ENCODE results near the gene GNPTG.

GNPTG gene

DNA sequence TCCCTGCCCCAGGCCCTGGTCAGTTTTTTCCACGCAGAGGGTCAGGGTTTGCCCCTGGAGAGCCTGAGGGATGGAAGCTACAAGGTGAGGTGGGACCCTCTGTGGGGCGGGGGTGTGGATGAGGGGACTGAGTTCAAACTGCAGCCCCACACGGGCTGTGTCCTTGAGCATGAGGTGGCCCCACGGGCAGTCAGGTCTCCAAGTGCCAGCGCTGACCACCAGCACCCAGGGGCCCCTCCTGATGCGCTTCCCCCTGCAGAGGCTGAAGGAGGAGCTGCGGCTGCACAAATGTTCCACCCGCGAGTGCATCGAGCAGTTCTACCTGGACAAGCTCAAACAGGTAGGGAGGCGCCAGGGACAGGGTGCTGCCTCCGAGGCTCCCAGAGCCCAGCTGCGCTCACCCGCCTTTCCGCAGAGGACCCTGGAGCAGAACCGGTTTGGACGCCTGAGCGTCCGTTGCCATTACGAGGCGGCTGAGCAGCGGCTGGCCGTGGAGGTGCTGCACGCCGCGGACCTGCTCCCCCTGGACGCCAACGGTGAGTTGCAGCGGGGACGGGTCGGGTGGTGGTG lies 4.4 kb upstream of the GNPTG start:
- DNase-seq (ENCODE audit: low read depth in 2 of 2): no peak

- no peak for DNase-seq (ENCODE audit: low read depth in 2 of 2)
These were observed 3.8 kb upstream of the GNPTG start for GRCh38 chr16:1347962-1348361.

GRCh38 chr16:1348441-1348840 lies 3.3 kb upstream of the GNPTG start:
- no peak for DNase-seq (ENCODE audit: low read depth in 2 of 2)

- DNase-seq (ENCODE audit: low read depth in 2 of 2): no peak
These were observed 2.8 kb upstream of the GNPTG start for GRCh38 chr16:1348926-1349325.

GRCh38 chr16:1349351-1349750 lies 2.4 kb upstream of the GNPTG start:
- no peak for DNase-seq (ENCODE audit: low read depth in 2 of 2)

- DNase-seq (ENCODE audit: low read depth in 2 of 2): no peak
These were observed 1.8 kb upstream of the GNPTG start for GRCh38 chr16:1349951-1350350.

GRCh38 chr16:1350691-1351090 lies 1.0 kb upstream of the GNPTG start:
- DNase-seq (ENCODE audit: low read depth in 2 of 2): no peak

DNA sequence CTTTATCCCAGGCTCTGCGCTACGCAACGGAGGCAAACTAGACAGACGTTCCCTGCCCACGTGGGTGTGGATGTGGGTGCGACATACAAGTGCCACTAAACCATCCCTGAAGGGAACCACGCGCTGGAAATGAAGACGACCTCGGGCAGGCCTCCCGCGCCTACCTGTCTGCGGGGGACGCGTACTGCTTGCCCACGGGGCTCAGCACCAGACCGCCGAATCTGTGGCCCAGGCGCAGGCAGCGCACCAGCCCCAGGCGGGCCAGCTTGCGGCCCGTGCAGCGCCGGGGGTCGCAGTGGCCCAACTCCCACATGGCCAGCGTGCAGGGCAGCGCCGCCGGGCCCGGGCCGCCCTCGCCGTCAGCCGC lies 533 bp upstream of the GNPTG start:
- DNase-seq (ENCODE audit: low read depth in 2 of 2): no peak

DNA sequence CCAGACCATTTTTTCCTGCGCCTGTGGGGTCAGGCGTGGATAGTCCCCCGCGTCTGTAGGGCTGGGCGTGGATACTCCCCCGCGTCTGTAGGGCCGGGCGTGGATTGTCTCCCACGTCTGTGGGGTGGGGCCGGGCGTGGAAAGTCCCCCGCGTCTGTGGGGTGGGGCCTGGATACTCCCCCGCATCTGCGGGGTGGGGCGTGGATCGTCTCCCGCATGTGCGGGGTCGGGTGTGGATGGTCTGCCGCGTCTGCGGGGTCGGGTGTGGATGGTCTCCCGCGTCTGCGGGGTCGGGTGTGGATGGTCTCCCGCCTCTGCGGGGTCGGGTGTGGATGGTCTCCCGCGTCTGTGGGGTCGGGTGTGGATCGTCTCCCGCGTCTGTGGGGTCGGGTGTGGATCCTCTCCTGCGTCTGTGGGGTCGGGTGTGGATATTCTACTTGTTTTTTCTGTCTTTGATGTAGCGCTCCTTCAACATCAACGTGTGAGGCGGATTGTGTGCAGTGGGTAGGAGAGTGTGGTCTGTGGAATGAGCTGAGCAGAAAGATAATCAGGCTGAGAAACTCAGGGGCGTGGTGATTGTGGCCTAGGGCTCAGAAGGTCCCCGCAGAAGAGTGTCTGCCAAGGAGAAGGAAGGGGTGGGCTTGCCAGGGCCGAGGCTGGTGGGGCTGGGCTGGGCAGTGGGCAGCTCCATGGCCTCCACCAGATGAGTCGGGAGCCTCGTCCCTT lies 3.2 kb downstream of the GNPTG start:
- DNase-seq (ENCODE audit: low read depth in 2 of 2): no peak

DNA sequence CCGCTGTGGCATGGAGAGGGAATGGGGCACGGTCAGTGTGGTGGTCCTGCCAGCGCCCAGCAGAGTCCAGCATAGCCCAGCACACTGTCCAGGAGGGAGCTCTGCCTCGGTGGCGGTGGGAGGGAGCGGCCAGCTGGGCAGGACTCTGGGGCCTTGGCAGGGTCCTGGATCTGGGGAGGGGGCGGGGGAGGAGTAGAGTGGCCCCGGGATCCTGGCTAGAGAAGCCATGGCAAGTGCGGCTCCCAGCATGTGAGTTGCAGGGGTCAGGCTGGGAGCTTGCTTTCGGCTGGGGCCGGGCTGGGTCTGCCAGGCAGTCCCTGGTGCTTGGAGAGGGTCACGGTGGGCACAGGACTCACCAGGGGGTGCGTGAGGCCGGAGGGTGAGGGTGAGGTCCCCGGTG lies 3.9 kb downstream of the GNPTG start:
- no peak for DNase-seq (ENCODE audit: low read depth in 2 of 2)

DNA sequence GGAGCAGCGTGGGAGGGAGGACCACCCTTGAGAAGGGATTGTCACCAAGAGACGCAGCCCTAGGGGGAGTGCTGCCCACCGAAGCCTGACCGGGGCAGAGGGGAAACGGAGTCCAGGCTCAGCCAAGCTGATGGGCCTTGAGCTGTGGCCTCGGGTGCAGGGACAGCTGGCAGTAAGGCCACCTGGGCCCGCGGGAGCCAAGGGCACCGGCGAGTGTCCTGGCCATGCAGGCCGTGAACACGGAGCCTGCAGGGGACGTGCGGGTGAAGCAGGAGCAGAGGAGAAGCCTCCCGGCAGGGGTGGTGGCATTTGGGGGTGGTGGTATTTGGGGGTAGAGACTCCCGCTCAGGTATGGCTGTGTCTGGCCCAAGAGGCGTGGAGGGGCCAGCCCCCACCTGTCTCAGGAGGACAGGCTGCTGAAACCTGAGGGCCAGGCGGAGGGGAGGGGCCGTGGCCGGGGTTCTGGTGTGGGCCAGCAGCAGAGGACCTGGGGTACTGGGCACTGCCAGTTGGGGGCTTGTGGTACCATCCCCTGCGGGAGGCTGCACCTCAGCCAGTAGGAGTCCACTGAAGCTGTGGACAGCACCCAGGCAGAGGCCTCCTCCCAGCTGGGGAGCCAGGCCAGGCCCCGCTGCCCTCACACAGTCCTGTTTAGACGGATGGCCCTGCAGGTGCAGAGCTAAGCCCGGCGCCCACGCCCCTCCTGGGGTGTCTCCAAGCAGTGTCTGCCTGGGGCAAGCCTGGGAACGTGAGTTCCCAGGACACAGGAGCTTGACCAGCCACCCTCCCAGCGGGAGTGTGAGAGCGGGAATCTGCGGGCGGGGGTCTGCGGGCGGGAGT lies 4.5 kb downstream of the GNPTG start:
- DNase-seq (ENCODE audit: low read depth in 2 of 2): no peak

DNA sequence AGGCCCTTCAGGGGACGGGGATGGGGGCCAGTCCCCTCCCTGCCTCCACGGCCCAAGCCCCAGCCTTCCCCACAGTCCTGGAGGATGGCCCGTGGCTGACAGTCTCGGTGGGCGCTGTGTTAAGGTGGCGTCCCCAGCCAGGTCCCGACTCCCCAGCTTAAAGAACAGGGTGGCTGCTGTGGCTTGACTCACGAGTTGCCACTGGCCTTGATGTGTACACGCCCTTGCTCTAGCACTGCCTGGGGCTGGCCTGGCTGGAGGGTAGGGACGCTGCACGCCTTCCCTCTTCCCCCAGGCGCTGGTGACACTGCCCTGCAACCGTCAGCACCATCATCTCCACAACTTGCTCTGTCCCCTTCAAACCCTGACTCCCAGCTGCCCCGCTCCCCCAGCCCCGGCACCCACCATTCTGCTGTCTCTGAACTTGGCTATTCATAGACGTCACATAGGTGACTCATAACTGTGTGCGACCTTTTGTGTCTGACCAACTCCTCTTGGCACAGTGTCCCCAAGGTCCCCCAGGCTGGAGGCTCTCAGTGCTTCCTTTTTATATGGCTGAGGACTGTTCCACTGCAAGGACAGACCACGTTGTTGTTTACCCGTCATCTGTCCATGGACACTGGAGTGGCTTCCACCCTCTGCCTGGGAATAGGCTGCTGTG lies 6.3 kb downstream of the GNPTG start:
- DNase-seq (ENCODE audit: low read depth in 2 of 2): no peak

DNA sequence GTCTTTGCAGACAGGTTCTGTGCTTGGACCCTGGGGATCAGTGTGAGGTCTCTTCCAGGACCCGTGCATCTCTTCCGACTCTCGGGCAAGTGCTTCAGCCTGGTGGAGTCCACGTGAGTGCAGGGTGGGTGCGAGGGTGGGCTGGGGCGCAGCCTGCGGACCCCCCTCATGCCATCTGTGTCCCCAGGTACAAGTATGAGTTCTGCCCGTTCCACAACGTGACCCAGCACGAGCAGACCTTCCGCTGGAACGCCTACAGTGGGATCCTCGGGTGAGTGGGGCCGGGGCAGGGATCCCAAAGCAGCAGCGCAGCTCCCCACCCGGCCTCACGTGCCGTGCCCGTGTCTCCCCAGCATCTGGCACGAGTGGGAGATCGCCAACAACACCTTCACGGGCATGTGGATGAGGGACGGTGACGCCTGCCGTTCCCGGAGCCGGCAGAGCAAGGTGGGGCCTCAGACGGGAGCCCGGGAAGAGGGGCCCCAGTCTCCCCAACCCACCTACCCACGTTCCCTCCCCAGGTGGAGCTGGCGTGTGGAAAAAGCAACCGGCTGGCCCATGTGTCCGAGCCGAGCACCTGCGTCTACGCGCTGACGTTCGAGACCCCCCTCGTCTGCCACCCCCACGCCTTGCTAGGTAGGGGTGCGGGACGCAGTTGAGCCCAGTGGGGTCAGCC lies 10.1 kb downstream of the GNPTG start:
- no peak for DNase-seq (ENCODE audit: low read depth in 2 of 2)

DNA sequence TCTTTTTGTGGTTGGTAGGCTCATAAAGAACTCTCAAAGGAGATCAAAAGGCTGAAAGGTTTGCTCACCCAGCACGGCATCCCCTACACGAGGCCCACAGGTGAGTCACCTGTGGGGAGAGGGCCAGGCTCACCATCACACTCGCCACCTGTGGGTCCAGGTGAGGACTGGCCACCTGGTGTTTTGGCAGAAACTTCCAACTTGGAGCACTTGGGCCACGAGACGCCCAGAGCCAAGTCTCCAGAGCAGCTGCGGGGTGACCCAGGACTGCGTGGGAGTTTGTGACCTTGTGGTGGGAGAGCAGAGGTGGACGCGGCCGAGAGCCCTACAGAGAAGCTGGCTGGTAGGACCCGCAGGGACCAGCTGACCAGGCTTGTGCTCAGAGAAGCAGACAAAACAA lies 11.1 kb downstream of the GNPTG start:
- no peak for DNase-seq (ENCODE audit: low read depth in 2 of 2)

DNA sequence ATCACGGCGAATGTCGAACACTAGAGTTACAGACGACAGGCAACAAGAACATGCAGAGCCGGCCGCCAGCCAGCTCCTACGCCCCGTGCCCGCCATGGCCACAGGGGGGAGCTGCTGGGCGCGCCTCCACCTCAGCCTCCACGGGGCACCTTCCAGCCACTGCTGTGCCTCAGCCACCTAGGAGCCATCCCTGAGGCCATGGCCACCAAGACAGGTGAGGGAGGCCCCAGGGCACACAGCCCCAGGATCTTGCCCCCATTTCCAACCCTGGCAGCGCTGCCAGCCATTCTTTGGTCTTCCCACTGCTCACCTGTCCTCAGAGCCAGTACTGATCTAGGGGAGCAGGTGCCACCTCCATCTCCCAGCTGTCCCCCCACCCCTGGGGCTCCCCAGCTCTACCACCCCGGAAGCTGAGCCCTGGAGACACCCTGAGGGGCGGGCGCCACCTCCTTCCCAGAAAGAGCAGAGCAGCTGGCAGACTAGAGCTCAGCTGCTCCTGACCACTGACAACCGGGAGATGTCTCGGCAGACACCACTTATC lies 11.8 kb downstream of the GNPTG start:
- DNase-seq (ENCODE audit: low read depth in 2 of 2): peak; percentile 64 to 71

GRCh38 chr16:1364510-1364909 lies 12.8 kb downstream of the GNPTG start:
- DNase-seq (ENCODE audit: low read depth in 2 of 2): no peak

DNA sequence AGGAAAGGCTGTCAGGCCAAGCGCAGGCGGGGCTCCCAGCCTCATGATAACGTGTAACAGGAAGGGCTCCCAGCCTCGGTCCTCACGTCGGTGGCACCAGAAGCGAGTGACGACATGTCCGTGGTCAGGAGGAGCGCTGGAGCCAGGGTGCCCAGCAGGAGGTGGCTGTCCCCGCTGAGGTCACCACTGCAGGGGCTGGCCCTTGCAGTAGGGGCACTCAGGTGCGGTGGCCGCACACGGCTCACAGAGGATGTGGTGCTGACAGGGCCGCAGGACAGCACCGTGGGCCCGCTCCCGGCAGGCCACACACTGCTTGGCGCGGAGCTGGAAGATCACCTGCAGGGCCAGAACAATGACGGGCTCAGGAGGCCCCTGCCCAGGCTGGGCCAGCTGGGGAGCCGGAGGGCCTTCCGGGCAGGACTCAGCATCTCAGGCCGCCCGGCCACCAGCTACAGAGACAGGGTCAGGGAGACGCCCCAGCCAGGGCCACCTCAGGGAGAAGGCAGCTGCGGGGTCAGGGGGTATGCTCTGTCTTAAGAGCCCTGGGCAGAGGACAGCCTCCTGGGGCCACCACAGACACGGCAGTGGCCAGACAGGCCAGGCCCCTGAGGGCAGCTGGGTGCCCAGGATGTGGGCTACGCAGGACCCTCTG lies 14.5 kb downstream of the GNPTG start:
- DNase-seq (ENCODE audit: low read depth in 2 of 2): no peak

DNA sequence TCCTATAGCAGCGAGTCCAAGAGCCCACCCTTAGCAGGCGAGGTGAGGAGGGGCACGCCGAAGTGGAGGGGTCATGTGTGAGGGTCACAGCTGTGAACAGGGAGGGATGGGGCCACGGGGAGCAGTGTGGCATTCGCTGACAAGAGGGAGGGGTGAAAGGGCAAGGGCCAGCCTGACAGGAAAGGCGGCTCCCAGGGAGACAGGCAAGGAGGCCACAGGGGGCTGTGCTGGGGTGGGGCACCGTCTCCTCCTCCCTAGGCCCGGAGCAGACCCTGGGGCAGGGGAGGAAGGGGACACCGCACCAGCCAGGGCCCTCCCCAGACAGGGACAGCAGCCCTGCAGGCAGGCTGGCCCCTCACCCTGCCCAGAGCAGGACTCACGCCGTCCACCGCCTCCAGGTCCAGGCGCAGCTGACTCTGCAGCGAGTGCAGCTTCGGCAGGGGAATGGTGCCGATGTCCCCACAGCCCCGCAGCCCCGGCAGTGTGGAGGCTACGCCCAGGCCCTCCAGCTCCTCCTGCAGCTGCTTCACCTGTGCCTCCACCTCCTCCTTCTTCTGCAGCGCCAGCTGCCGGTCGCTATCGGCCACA lies 15.1 kb downstream of the GNPTG start:
- no peak for DNase-seq (ENCODE audit: low read depth in 2 of 2)

DNA sequence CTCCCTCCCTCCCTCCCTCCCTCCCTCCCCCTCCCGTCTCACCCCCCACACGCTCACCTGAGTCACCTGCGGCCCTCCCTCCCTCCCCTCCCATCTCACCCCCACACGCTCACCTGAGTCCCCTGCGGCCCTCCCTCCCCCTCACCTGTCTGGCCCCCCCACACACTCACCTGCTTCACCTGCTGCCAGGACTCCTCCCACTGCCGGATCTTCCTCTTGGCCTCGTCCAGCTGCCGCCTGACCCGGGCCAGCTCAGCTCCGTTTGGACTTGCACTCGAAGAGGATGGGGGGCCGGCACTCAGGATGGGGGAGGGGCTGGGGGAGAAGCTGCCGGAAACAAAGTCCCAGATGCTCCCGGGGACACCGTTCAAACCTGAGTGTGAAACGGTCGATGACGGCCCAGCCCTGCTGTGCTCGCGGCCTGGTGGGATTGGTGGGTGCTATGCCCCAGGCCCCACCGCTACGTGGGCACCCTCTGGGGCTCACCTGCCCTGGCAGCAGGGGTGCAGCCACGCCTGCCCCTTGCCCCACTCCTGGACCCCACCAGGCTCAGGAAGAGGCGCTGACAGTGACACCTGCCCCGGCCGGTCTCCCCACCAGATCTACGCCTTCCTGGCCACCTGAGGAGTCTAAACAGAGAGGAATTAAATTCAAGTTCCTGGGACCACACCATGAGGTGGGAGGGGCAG lies 15.9 kb downstream of the GNPTG start:
- no peak for DNase-seq (ENCODE audit: low read depth in 2 of 2)

All from stimulated activated CD4-positive, alpha-beta T cell treated with anti-CD3 and anti-CD28 coated beads, Interleukin-4, amount 100 ng/mL, for 48 hours (primary cell).